ENCODE results near the gene LAX1.

Gene LAX1

GRCh38 chr1:203777596-203777995, 12.6 kb downstream of the LAX1 start:
- Histone ChIP-seq H4K91ac (ENCODE audit: low read length) (no peak overlapping the region), H3K79me1 (replicated peaks; ENCODE audit: low read length, poor library complexity, severe bottlenecking) (no peaks in the 10 kb centered on the region), H4K8ac (ENCODE audit: low read length) (no peak overlapping the region), H3K9me3 (ENCODE audit: control insufficient read depth, low read length) (no peaks in the 10 kb centered on the region), H3K4ac (ENCODE audit: low read depth in 1 of 2, low read length in 2 of 2) (no peak overlapping the region), H3K14ac (ENCODE audit: low read length in 2 of 2) (no peak overlapping the region), H3K9ac (ENCODE audit: low read length) (no peak overlapping the region), H2AFZ (ENCODE audit: low read depth, low read length) (no peak overlapping the region), H2AK5ac (ENCODE audit: low read length, severe bottlenecking) (no peak overlapping the region), H2BK12ac (ENCODE audit: low read length in 2 of 2) (no peak overlapping the region), H3K4me1 (ENCODE audit: control insufficient read depth, insufficient read depth, low read depth, low read length) (no peaks in the 10 kb centered on the region), H2BK15ac (ENCODE audit: low read depth, poor library complexity, severe bottlenecking) (no peak overlapping the region), H2BK120ac (ENCODE audit: low read depth, low read length) (no peak overlapping the region), H3K4me3 (ENCODE audit: insufficient read depth in 1 of 2, low read depth in 1 of 2, low read length in 2 of 2) (no peak overlapping the region), H2BK5ac (ENCODE audit: low read depth, low read length, poor library complexity, severe bottlenecking) (no peak overlapping the region), H3K18ac (ENCODE audit: low read depth in 1 of 2, low read length in 2 of 2) (no peak overlapping the region), H3K27me3 (ENCODE audit: control insufficient read depth in 1 of 2, insufficient read depth in 1 of 2, low read length in 2 of 2) (peaks cover 0 to 7% of the 10 kb centered on the region in 2 experiments), H3K27ac (ENCODE audit: low read length, poor library complexity, severe bottlenecking) (no peak overlapping the region), H3K4me2 (ENCODE audit: low read length, poor library complexity, severe bottlenecking) (no peak overlapping the region), H3K36me3 (ENCODE audit: control insufficient read depth in 1 of 2, insufficient read depth in 2 of 2, low read depth in 1 of 2, low read length in 2 of 2) (no peaks in the 10 kb centered on the region), H3K23ac (ENCODE audit: low read length in 2 of 2) (no peak overlapping the region)
- WGBS = 89% methylated on average over 3 of the region's 3 CpGs
- no peak for DNase-seq

DNA sequence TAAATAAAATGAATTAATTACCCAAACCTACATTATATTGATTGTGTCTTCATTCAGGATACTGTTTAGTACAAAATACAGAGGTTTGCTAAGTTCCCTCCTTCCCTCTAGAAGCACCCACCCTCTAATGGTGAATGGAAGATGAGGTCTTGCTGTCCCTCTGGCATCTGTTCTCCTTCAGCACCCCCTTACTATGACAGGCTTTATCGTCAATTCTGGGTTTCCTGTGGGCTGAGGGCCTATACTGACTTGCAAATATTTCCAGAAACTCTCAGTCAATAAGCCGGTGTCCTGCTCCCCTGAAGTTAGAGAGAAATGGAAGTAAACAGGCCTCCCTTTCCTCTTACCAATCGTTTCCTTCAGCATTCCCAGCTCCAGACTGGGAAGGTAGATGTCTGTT, 13.2 kb downstream of the LAX1 start:
- Histone ChIP-seq H2BK5ac (ENCODE audit: low read depth, low read length, poor library complexity, severe bottlenecking) (no peak overlapping the region), H4K91ac (ENCODE audit: low read length) (no peak overlapping the region)

GRCh38 chr1:203778789-203779188, 13.8 kb downstream of the LAX1 start:
- WGBS = 99% methylated on average over 3 of the region's 4 CpGs
- H3K27ac ChIP-seq (ENCODE audit: low read length, poor library complexity, severe bottlenecking) = no peak overlapping the region
- DNase-seq = no peak

More for the DNA sequence above, 13.2 kb downstream of the LAX1 start:
- Histone ChIP-seq H3K9ac (ENCODE audit: low read length) (no peak overlapping the region), H2BK15ac (ENCODE audit: low read depth, poor library complexity, severe bottlenecking) (no peak overlapping the region), H3K4me3 (ENCODE audit: insufficient read depth in 1 of 2, low read depth in 1 of 2, low read length in 2 of 2) (no peak overlapping the region), H3K18ac (ENCODE audit: low read depth in 1 of 2, low read length in 2 of 2) (no peak overlapping the region), H2AFZ (ENCODE audit: low read depth, low read length) (no peak overlapping the region), H3K9me3 (ENCODE audit: control insufficient read depth, low read length) (no peaks in the 10 kb centered on the region), H2BK12ac (ENCODE audit: low read length in 2 of 2) (no peak overlapping the region), H2AK5ac (ENCODE audit: low read length, severe bottlenecking) (no peak overlapping the region), H4K8ac (ENCODE audit: low read length) (no peak overlapping the region), H3K36me3 (ENCODE audit: control insufficient read depth in 1 of 2, insufficient read depth in 2 of 2, low read depth in 1 of 2, low read length in 2 of 2) (no peaks in the 10 kb centered on the region), H2BK120ac (ENCODE audit: low read depth, low read length) (no peak overlapping the region), H3K4ac (ENCODE audit: low read depth in 1 of 2, low read length in 2 of 2) (no peak overlapping the region), H3K14ac (ENCODE audit: low read length in 2 of 2) (no peak overlapping the region), H3K4me1 (ENCODE audit: control insufficient read depth, insufficient read depth, low read depth, low read length) (no peaks in the 10 kb centered on the region), H3K4me2 (ENCODE audit: low read length, poor library complexity, severe bottlenecking) (no peak overlapping the region), H3K23ac (ENCODE audit: low read length in 2 of 2) (no peak overlapping the region), H3K27me3 (ENCODE audit: control insufficient read depth in 1 of 2, insufficient read depth in 1 of 2, low read length in 2 of 2) (peaks cover 0 to 7% of the 10 kb centered on the region in 2 experiments), H3K79me1 (replicated peaks; ENCODE audit: low read length, poor library complexity, severe bottlenecking) (no peaks in the 10 kb centered on the region), H3K27ac (ENCODE audit: low read length, poor library complexity, severe bottlenecking) (no peak overlapping the region)
- no peak for DNase-seq
- whole genome bisulfite sequencing = 89% methylated on average over 3 of the region's 3 CpGs

GRCh38 chr1:203781962-203782361, 17.0 kb downstream of the LAX1 start:
- H3K36me3 ChIP-seq (ENCODE audit: control insufficient read depth in 1 of 2, insufficient read depth in 2 of 2, low read depth in 1 of 2, low read length in 2 of 2) = no peaks in the 10 kb centered on the region
- no peaks in the 10 kb centered on the region for H3K4me1 ChIP-seq (ENCODE audit: control insufficient read depth, insufficient read depth, low read depth, low read length)
- peaks cover 0 to 4% of the 10 kb centered on the region in 2 experiments for H3K27me3 ChIP-seq (ENCODE audit: control insufficient read depth in 1 of 2, insufficient read depth in 1 of 2, low read length in 2 of 2)
- no peak overlapping the region for H2BK5ac ChIP-seq (ENCODE audit: low read depth, low read length, poor library complexity, severe bottlenecking)
- H3K18ac ChIP-seq (ENCODE audit: low read depth in 1 of 2, low read length in 2 of 2) = no peak overlapping the region
- no peak overlapping the region for H2BK12ac ChIP-seq (ENCODE audit: low read length in 2 of 2)
- H4K91ac ChIP-seq (ENCODE audit: low read length) = no peak overlapping the region
- no peak overlapping the region for H4K8ac ChIP-seq (ENCODE audit: low read length)
- no peak overlapping the region for H3K9ac ChIP-seq (ENCODE audit: low read length)
- H3K23ac ChIP-seq (ENCODE audit: low read length in 2 of 2) = no peak overlapping the region
- H3K4ac ChIP-seq (ENCODE audit: low read depth in 1 of 2, low read length in 2 of 2) = no peak overlapping the region
- no peak for DNase-seq
- no peaks in the 10 kb centered on the region for H3K9me3 ChIP-seq (ENCODE audit: control insufficient read depth, low read length)
- H3K4me3 ChIP-seq (ENCODE audit: insufficient read depth in 1 of 2, low read depth in 1 of 2, low read length in 2 of 2) = no peak overlapping the region
- H2BK120ac ChIP-seq (ENCODE audit: low read depth, low read length) = no peak overlapping the region
- H3K4me2 ChIP-seq (ENCODE audit: low read length, poor library complexity, severe bottlenecking) = no peak overlapping the region
- no peak overlapping the region for H3K27ac ChIP-seq (ENCODE audit: low read length, poor library complexity, severe bottlenecking)
- H2BK15ac ChIP-seq (ENCODE audit: low read depth, poor library complexity, severe bottlenecking) = no peak overlapping the region
- H2AFZ ChIP-seq (ENCODE audit: low read depth, low read length) = no peak overlapping the region
- H3K79me1 ChIP-seq (replicated peaks; ENCODE audit: low read length, poor library complexity, severe bottlenecking) = no peaks in the 10 kb centered on the region
- 83% methylated on average over 6 of the region's 7 CpGs for WGBS
- no peak overlapping the region for H3K14ac ChIP-seq (ENCODE audit: low read length in 2 of 2)
- no peak overlapping the region for H2AK5ac ChIP-seq (ENCODE audit: low read length, severe bottlenecking)

More at GRCh38 chr1:203778789-203779188, 13.8 kb downstream of the LAX1 start:
- H3K14ac ChIP-seq (ENCODE audit: low read length in 2 of 2) = no peak overlapping the region
- H3K23ac ChIP-seq (ENCODE audit: low read length in 2 of 2) = no peak overlapping the region
- H3K18ac ChIP-seq (ENCODE audit: low read depth in 1 of 2, low read length in 2 of 2) = no peak overlapping the region
- H2AK5ac ChIP-seq (ENCODE audit: low read length, severe bottlenecking) = no peak overlapping the region
- no peak overlapping the region for H4K8ac ChIP-seq (ENCODE audit: low read length)
- no peak overlapping the region for H3K4me3 ChIP-seq (ENCODE audit: insufficient read depth in 1 of 2, low read depth in 1 of 2, low read length in 2 of 2)
- no peak overlapping the region for H2BK5ac ChIP-seq (ENCODE audit: low read depth, low read length, poor library complexity, severe bottlenecking)
- no peaks in the 10 kb centered on the region for H3K79me1 ChIP-seq (replicated peaks; ENCODE audit: low read length, poor library complexity, severe bottlenecking)
- peaks cover 0 to 5% of the 10 kb centered on the region in 2 experiments for H3K27me3 ChIP-seq (ENCODE audit: control insufficient read depth in 1 of 2, insufficient read depth in 1 of 2, low read length in 2 of 2)
- H2BK15ac ChIP-seq (ENCODE audit: low read depth, poor library complexity, severe bottlenecking) = no peak overlapping the region
- H3K4ac ChIP-seq (ENCODE audit: low read depth in 1 of 2, low read length in 2 of 2) = no peak overlapping the region
- no peak overlapping the region for H2BK120ac ChIP-seq (ENCODE audit: low read depth, low read length)
- no peak overlapping the region for H2AFZ ChIP-seq (ENCODE audit: low read depth, low read length)
- no peaks in the 10 kb centered on the region for H3K4me1 ChIP-seq (ENCODE audit: control insufficient read depth, insufficient read depth, low read depth, low read length)
- H3K9me3 ChIP-seq (ENCODE audit: control insufficient read depth, low read length) = no peaks in the 10 kb centered on the region
- no peak overlapping the region for H2BK12ac ChIP-seq (ENCODE audit: low read length in 2 of 2)
- H4K91ac ChIP-seq (ENCODE audit: low read length) = no peak overlapping the region
- H3K36me3 ChIP-seq (ENCODE audit: control insufficient read depth in 1 of 2, insufficient read depth in 2 of 2, low read depth in 1 of 2, low read length in 2 of 2) = no peaks in the 10 kb centered on the region
- H3K4me2 ChIP-seq (ENCODE audit: low read length, poor library complexity, severe bottlenecking) = no peak overlapping the region
- H3K9ac ChIP-seq (ENCODE audit: low read length) = no peak overlapping the region

Measured in mesenchymal stem cell (in vitro differentiated cells and primary cell).